Muscle layer of colon (tissue), 2 donors: ENCODE measurements around the gene SLC2A9.

Experiments used
- H3K27ac ChIP-seq: one replicate; pipeline ENCODE4 v1.7.0; 2013; ENCODE audit warnings: low read depth, mild to moderate bottlenecking, low read length, moderate library complexity
- H3K27me3 ChIP-seq, 2 donors: one replicate each; pipeline ENCODE4 v1.7.0; 2013; ENCODE audit warnings: low read length in 2 of 2, mild to moderate bottlenecking in 2 of 2; ENCODE audit not compliant: insufficient read depth in 2 of 2, control insufficient read depth in 1 of 2
- H3K36me3 ChIP-seq: one replicate; pipeline ENCODE4 v1.7.0; 2013; ENCODE audit warnings: mild to moderate bottlenecking, low read length; ENCODE audit not compliant: insufficient read depth
- H3K4me1 ChIP-seq: one replicate; pipeline ENCODE4 v1.7.0; 2013; ENCODE audit warnings: mild to moderate bottlenecking, low read length; ENCODE audit not compliant: insufficient read depth
- H3K4me3 ChIP-seq, 2 donors: one replicate each; pipeline ENCODE4 v1.7.0; 2013; ENCODE audit warnings: low read length in 2 of 2, low read depth in 1 of 2, mild to moderate bottlenecking in 1 of 2, moderate library complexity in 1 of 2
- H3K9ac ChIP-seq: one replicate; pipeline ENCODE4 v1.7.0; 2013; ENCODE audit warnings: low read length
- H3K9me3 ChIP-seq: one replicate; pipeline ENCODE4 v1.7.0; 2013; ENCODE audit warnings: mild to moderate bottlenecking, low read length
- donor health status: abdominal sarcoma.
- donor health status: Adenocarcinoma of cecum.

SLC2A9 gene

GRCh38 chr4:9968472-9968871 lies 52.8 kb downstream of the SLC2A9 start:
- no peaks in the 10 kb centered on the region for H3K9me3 ChIP-seq
- no peaks in the 10 kb centered on the region for H3K36me3 ChIP-seq

GRCh38 chr4:9964879-9965278 lies 56.4 kb downstream of the SLC2A9 start:
- Histone ChIP-seq H3K4me1 (no peaks in the 10 kb centered on the region), H3K36me3 (no peaks in the 10 kb centered on the region), H3K9ac (no peak overlapping the region), H3K9me3 (no peaks in the 10 kb centered on the region), H3K27ac (no peak overlapping the region), H3K27me3 (no peaks in the 10 kb centered on the region), H3K4me3 (no peak overlapping the region)

More at GRCh38 chr4:9968472-9968871, 52.8 kb downstream of the SLC2A9 start:
- Histone ChIP-seq H3K27ac (no peak overlapping the region), H3K4me3 (no peak overlapping the region), H3K9ac (no peak overlapping the region), H3K4me1 (no peaks in the 10 kb centered on the region), H3K27me3 (no peaks in the 10 kb centered on the region)

GRCh38 chr4:9963328-9963727 lies 58.0 kb downstream of the SLC2A9 start:
- no peak overlapping the region for H3K27ac ChIP-seq
- no peaks in the 10 kb centered on the region for H3K36me3 ChIP-seq
- H3K4me3 ChIP-seq: no peak overlapping the region
- H3K4me1 ChIP-seq: no peaks in the 10 kb centered on the region
- no peak overlapping the region for H3K9ac ChIP-seq
- no peaks in the 10 kb centered on the region for H3K27me3 ChIP-seq
- no peaks in the 10 kb centered on the region for H3K9me3 ChIP-seq

- Histone ChIP-seq H3K27me3 (no peaks in the 10 kb centered on the region), H3K4me1 (no peaks in the 10 kb centered on the region), H3K9ac (no peak overlapping the region), H3K27ac (no peak overlapping the region), H3K36me3 (no peaks in the 10 kb centered on the region), H3K9me3 (no peaks in the 10 kb centered on the region), H3K4me3 (no peak overlapping the region)
Measured at GRCh38 chr4:9962611-9963314, 58.5 kb downstream of the SLC2A9 start.

- Histone ChIP-seq H3K9ac (no peak overlapping the region), H3K9me3 (no peaks in the 10 kb centered on the region), H3K27me3 (no peaks in the 10 kb centered on the region), H3K27ac (no peak overlapping the region), H3K4me3 (no peak overlapping the region), H3K4me1 (no peaks in the 10 kb centered on the region), H3K36me3 (no peaks in the 10 kb centered on the region)
Measured at GRCh38 chr4:9954468-9954867, 66.8 kb downstream of the SLC2A9 start.

- H3K36me3 ChIP-seq: no peaks in the 10 kb centered on the region
- no peaks in the 10 kb centered on the region for H3K4me1 ChIP-seq
- H3K9ac ChIP-seq: no peak overlapping the region
- H3K27me3 ChIP-seq: no peaks in the 10 kb centered on the region
- H3K9me3 ChIP-seq: no peaks in the 10 kb centered on the region
- no peak overlapping the region for H3K4me3 ChIP-seq
- H3K27ac ChIP-seq: no peak overlapping the region
Measured at GRCh38 chr4:9953089-9953488, 68.2 kb downstream of the SLC2A9 start.

- no peaks in the 10 kb centered on the region for H3K4me1 ChIP-seq
- no peak overlapping the region for H3K27ac ChIP-seq
- no peaks in the 10 kb centered on the region for H3K36me3 ChIP-seq
- no peaks in the 10 kb centered on the region for H3K9me3 ChIP-seq
- no peak overlapping the region for H3K4me3 ChIP-seq
- H3K27me3 ChIP-seq: no peaks in the 10 kb centered on the region
- no peak overlapping the region for H3K9ac ChIP-seq
Measured at GRCh38 chr4:9952415-9952950, 68.8 kb downstream of the SLC2A9 start.

GRCh38 chr4:9949573-9949972 lies 71.7 kb downstream of the SLC2A9 start:
- Histone ChIP-seq H3K9me3 (no peaks in the 10 kb centered on the region), H3K9ac (no peak overlapping the region), H3K27ac (no peak overlapping the region), H3K4me3 (no peak overlapping the region), H3K36me3 (no peaks in the 10 kb centered on the region), H3K27me3 (no peaks in the 10 kb centered on the region), H3K4me1 (no peaks in the 10 kb centered on the region)

GRCh38 chr4:9947168-9948062 lies 73.9 kb downstream of the SLC2A9 start:
- Histone ChIP-seq H3K9me3 (no peaks in the 10 kb centered on the region), H3K36me3 (no peaks in the 10 kb centered on the region), H3K27ac (no peak overlapping the region), H3K4me1 (no peaks in the 10 kb centered on the region), H3K4me3 (no peak overlapping the region), H3K27me3 (no peaks in the 10 kb centered on the region), H3K9ac (no peak overlapping the region)

GRCh38 chr4:9946170-9946569 lies 75.1 kb downstream of the SLC2A9 start:
- H3K4me1 ChIP-seq: no peaks in the 10 kb centered on the region
- no peaks in the 10 kb centered on the region for H3K36me3 ChIP-seq

GRCh38 chr4:9944431-9945425 lies 76.6 kb downstream of the SLC2A9 start:
- no peaks in the 10 kb centered on the region for H3K36me3 ChIP-seq
- no peaks in the 10 kb centered on the region for H3K4me1 ChIP-seq
- no peak overlapping the region for H3K9ac ChIP-seq
- H3K9me3 ChIP-seq: no peaks in the 10 kb centered on the region
- no peak overlapping the region for H3K27ac ChIP-seq
- H3K4me3 ChIP-seq: no peak overlapping the region
- H3K27me3 ChIP-seq: no peaks in the 10 kb centered on the region

More at GRCh38 chr4:9946170-9946569, 75.1 kb downstream of the SLC2A9 start:
- Histone ChIP-seq H3K27ac (no peak overlapping the region), H3K9ac (no peak overlapping the region), H3K9me3 (no peaks in the 10 kb centered on the region), H3K4me3 (no peak overlapping the region), H3K27me3 (no peaks in the 10 kb centered on the region)
